GM12873 (cell line): ENCODE measurements around the gene COX7B.

Experiments
- CTCF ChIP-seq: IDR thresholded peaks from 2 replicates; pipeline ENCODE4 v1.5.1; 2012; ENCODE audit warnings: low read depth, mild to moderate bottlenecking, moderate library complexity, low read length, control low read depth; ENCODE audit not compliant: insufficient read depth; ENCODE audit errors: missing control alignments

Gene COX7B

DNA sequence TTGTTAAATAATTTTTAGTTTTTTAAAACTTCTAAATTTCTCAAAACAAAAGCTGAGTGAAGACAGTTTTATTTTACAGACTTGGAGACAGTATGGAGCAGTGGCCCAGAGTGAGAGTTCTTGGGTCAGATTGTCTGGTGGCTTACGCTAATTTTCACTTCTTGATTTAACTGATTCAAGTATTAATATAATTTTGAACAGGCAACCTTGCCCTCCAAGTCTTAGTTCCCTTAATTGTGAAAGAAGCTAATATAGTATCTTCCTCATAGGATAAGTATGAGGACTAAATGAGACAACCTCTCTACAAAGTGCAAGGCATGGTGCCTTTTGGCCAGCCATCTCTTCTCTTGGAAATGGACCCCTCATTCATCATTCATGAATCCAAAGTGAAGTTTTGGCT is 36.6 kb downstream of the COX7B start:
- no peak for TF ChIP-seq CTCF

- no peak for TF ChIP-seq CTCF
These were observed 37.0 kb downstream of the COX7B start for GRCh38 chrX:77936299-77936698.

DNA sequence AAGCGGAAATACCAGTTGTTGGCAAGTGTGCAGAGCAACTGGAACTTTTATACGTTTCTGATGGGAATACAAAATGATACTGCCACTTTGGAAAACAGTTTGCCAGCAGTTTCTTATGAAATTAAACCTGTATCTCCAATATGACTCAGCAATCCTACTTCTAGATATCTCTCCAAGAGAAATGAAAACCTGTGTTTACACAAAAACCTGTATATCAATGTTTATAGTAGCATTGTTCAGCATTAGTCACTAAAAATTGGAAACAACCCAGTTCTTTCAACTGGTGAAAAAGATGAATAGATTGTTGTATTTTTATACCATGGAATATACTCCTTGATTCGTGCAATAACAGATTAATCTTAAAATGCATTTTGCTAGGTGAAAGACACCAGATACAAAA is 38.0 kb downstream of the COX7B start:
- TF ChIP-seq CTCF, result no peak

DNA sequence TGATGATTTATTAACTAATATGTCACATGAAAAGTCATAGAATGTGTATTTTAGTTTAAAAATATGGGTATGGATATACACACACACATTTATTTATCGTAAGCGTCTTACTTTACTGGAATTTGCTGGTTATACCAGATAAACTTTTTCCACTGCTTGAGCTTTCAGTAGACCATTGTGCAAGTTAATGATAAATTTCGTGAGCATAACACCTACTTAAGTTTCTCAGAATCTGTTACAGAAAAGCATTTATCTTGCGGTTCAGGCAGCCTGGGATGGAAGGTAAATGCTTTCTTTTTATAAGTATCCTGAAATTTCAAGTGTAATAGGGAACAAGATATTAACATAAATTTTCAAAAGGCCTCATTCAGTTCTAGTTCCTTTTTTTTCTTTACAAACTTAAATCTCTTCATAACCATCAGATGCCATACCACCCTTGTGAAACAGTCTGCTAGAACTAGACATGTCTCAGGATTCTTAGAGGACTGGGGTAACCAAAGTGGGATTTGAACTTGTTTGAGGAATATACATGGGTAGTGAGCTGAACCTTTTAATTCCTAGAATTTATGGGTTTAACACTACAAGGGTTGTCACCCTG is 38.9 kb downstream of the COX7B start:
- TF ChIP-seq CTCF, result no peak

DNA sequence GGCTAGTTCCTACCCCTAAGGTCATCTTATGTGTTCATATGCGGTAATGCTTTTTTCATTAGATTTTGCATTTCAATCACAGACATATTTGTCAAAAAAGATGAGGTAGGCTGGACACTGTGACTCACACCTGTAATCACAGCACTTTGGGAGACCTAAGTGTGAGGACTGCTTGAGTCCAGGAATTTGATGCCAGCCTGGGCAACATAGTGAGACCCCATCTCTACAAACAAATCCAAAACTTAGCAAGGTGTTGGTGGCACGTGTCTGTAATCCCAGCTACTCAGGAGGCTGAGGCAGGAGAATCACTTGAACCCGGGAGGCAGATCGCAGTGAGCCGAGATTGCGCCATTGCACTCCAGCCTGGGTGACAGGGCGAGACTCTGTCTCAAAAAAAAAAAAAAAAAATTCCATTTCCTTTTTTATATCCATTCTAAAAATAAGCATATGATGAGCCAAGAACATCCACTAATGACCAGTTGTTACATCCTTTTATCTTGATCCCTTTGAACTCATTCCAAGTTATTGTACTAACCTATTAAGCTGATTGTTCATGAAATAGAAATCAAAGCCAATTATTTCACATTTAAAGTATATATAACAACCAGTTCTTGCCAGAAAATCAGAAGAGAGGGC is 46.8 kb downstream of the COX7B start:
- no peak for TF ChIP-seq CTCF

GRCh38 chrX:77946571-77946970 is 47.3 kb downstream of the COX7B start:
- TF ChIP-seq CTCF, result no peak

DNA sequence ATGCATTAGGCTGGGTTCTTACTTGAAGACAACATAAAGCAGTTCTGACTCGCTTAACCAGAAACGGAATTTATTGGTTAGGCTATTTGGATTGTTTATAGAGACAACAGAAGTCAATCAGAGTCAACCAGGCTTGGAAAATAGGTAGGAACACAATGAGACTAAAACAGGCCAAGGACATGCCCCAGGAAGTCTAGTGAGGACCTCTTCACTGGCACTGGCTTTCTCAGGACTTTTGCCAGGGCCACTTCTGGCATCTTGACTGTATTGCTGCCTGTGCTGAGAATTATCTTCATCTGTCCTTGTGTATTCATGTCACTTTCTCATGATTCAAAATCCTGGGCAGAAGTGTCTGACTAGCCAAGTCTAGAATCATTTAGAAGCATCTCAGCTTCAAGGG is 50.6 kb downstream of the COX7B start:
- no peak for TF ChIP-seq CTCF
